Measurements from ENCODE around the gene UBE2N. TPM values are rescaled to one million over a fixed set of nuclear protein-coding genes. Genes with fewer than 3 reads are reported as not detected.

UBE2N gene
- total and polyA plus RNA-seq, 2 of the 8 experiments (the other 6 are each of a cell fraction or from before 2014, with no cell fraction given): 108 to 225 TPM

GRCh38 chr12:93467351-93468007 is 25.7 kb upstream of the UBE2N start, which contains the start of gene MRPL42:
Gene MRPL42, plus strand, starts transcription at chr12:93467514. Its CDS starts 1,772 bp downstream, at chr12:93469286.
- Histone ChIP-seq H2AFZ (ENCODE audit: low read length) (peak within 1 kb of the TSS; percentile 97), H3K79me2 (ENCODE audit: control insufficient read depth in 1 of 2, insufficient read depth in 2 of 2, low read length in 2 of 2) (peaks cover 17 to 51% of the 10 kb centered on the region in 2 experiments; a peak in 3 of 4 replicates), H3K27me3 (replicated peaks in 1 of 4; ENCODE audit: control insufficient read depth in 3 of 4, extremely low read depth in 1 of 4, insufficient read depth in 3 of 4, low read length in 3 of 4) (no peaks in the 10 kb centered on the region), H4K8ac (ENCODE audit: extremely low read depth, insufficient read depth, low read length) (peak within 1 kb of the TSS; percentile 100), H3K23me2 (ENCODE audit: low read depth, low read length) (peaks cover 3% of the 10 kb centered on the region; the same call in 1 of the 2 replicates), H3K27ac (ENCODE audit: low read depth, low read length) (peak within 1 kb of the TSS; percentile 98), H3K23ac (ENCODE audit: insufficient read length) (no peak within 1 kb of the TSS), H3K9me3 (ENCODE audit: insufficient read depth in 2 of 2, low read depth in 1 of 2, low read length in 1 of 2) (no peaks in the 10 kb centered on the region), H3K79me1 (ENCODE audit: low read depth, low read length) (no peaks in the 10 kb centered on the region; the same call in 1 of the 2 replicates), H2BK12ac (ENCODE audit: low read depth, low read length) (peak within 1 kb of the TSS; percentile 92), H4K5ac (ENCODE audit: insufficient read length, low read depth, low read length) (peak within 1 kb of the TSS; percentile 100), H3K14ac (ENCODE audit: insufficient read length) (no peak within 1 kb of the TSS), H3K4me1 (replicated peaks in 1 of 4; ENCODE audit: control insufficient read depth in 3 of 4, insufficient read depth in 4 of 4, low read length in 3 of 4) (no peaks in the 10 kb centered on the region), H2BK5ac (ENCODE audit: low read depth, low read length) (peak within 1 kb of the TSS; percentile 97), H2AK5ac (ENCODE audit: low read depth, low read length) (peak within 1 kb of the TSS; percentile 6; the same call in 1 of the 2 replicates), H4K91ac (replicated peaks; ENCODE audit: insufficient read length, low read length) (peak within 1 kb of the TSS; percentile 98), H3K36me3 (ENCODE audit: control insufficient read depth in 2 of 4, insufficient read depth in 4 of 4, low read length in 3 of 4) (peaks cover 4 to 25% (median 7%) of the 10 kb centered on the region in 4 experiments; a peak in 6 of 8 replicates), H3K4me3 (ENCODE audit: extremely low read depth in 1 of 4, insufficient read depth in 2 of 4, low read depth in 3 of 4, low read length in 4 of 4) (peak within 1 kb of the TSS; percentile 84 to 99 (median 94)), H3K56ac (replicated peaks; ENCODE audit: insufficient read length, low read depth, low read length) (peak within 1 kb of the TSS; percentile 77), H3K9ac (replicated peaks in 1 of 4; ENCODE audit: extremely low read depth in 1 of 4, low read depth in 3 of 4, low read length in 3 of 4) (peak within 1 kb of the TSS; percentile 86 to 100 (median 97)), H4K20me1 (replicated peaks in 1 of 2; ENCODE audit: control insufficient read depth in 1 of 2, insufficient read depth in 2 of 2, low read length in 2 of 2) (no peaks in the 10 kb centered on the region), H3K4ac (replicated peaks; ENCODE audit: insufficient read length, low read depth, low read length) (peak within 1 kb of the TSS; percentile 87), H3K4me2 (ENCODE audit: insufficient read depth in 1 of 2, low read depth in 2 of 2, low read length in 2 of 2) (peak within 1 kb of the TSS; percentile 62 to 80), H2BK20ac (ENCODE audit: low read length) (no peak within 1 kb of the TSS), H3K18ac (ENCODE audit: extremely low read depth, low read length) (peak within 1 kb of the TSS; percentile 100), H2BK120ac (replicated peaks; ENCODE audit: low read depth, low read length) (no peak within 1 kb of the TSS), H2BK15ac (ENCODE audit: low read length) (no peak within 1 kb of the TSS)
- DNase-seq (ENCODE audit: low read depth in 1 of 2, low spot score in 2 of 2) (peak; percentile 70 to 98), FAIRE-seq (peak; percentile 28)
- 3% methylated on average over 36 of the region's 36 CpGs; no CpG with 5 or more reads in 1 of the 2 experiments for WGBS, 2 experiments (ENCODE audit: extremely low coverage in 1 of 2, insufficient coverage in 1 of 2, insufficient read length in 1 of 2, insufficient replicate concordance in 2 of 2, low coverage in 1 of 2, low lambda C conversion rate in 2 of 2, missing lambda C conversion rate in 1 of 2)
- CTCF ChIA-PET (ENCODE audit: partially characterized antibody): interaction anchor here (0.6 to 1.8 kb wide), 6 partner anchors 11 to 1461 kb away, joined by 3 to 5 read pairs (median 4); no protein-coding TSS in a partner anchor
- POLR2A ChIA-PET (ENCODE audit: partially characterized antibody): interaction anchor here (0.6 to 2.1 kb wide), 13 partner anchors 9 to 1875 kb away, joined by 3 to 12 read pairs (median 5); partner anchors contain the start of gene UBE2N
- no peak for TF ChIP-seq SP1 (IDR thresholded peaks at IDR 0.05; ENCODE audit: low read depth, low read length)
- 0 out of 4 replicates have a peak, but pooled peaks of 1 of the 2 experiments have one; percentile 24 for TF ChIP-seq HDAC2 (IDR thresholded peaks at IDR 0.05; ENCODE audit: borderline replicate concordance in 1 of 2, low read depth in 2 of 2, low read length in 2 of 2)
- TF ChIP-seq RXRA (IDR thresholded peaks at IDR 0.05; ENCODE audit: insufficient read depth, low read depth, low read length): no peak
- TF ChIP-seq, protein P1, sequence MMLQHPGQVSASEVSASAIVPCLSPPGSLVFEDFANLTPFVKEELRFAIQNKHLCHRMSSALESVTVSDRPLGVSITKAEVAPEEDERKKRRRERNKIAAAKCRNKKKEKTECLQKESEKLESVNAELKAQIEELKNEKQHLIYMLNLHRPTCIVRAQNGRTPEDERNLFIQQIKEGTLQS (IDR thresholded peaks at IDR 0.05; ENCODE audit: insufficient read depth, low read depth, low read length): no peak
- peak; percentile 24; the same call in 1 of the 2 replicates for TF ChIP-seq CHD2 (IDR thresholded peaks at IDR 0.05; ENCODE audit: low read length)
- TF ChIP-seq BRCA1 (IDR thresholded peaks at IDR 0.05; ENCODE audit: low read depth, low read length): no peak
- no peak for TF ChIP-seq EGR1 (IDR thresholded peaks at IDR 0.05; ENCODE audit: borderline replicate concordance, low read depth, low read length)
- no peak for TF ChIP-seq KDM1A (IDR thresholded peaks at IDR 0.05; ENCODE audit: borderline replicate concordance, low read length)
- TF ChIP-seq RNF2 (IDR thresholded peaks at IDR 0.05; ENCODE audit: borderline replicate concordance, low read depth, low read length, missing control alignments, poor library complexity, severe bottlenecking): no peak
- TF ChIP-seq EP300 (IDR thresholded peaks at IDR 0.05; ENCODE audit: borderline replicate concordance in 1 of 2, low read depth in 2 of 2, low read length in 2 of 2): no peak
